GM12875 (cell line): ENCODE data around the gene PRSS36.

ENCODE experiments used
- H3K4me3 ChIP-seq: one replicate; pipeline ENCODE4 v1.5.1; 2011; ENCODE audit warnings: low read depth, low read length, control low read depth
- TF ChIP-seq, protein P1 (sequence below): IDR thresholded peaks from 2 replicates; pipeline ENCODE4 v1.5.1; 2011; ENCODE audit warnings: low read depth, mild to moderate bottlenecking, control low read depth, inconsistent platforms, low read length, moderate library complexity, borderline replicate concordance; ENCODE audit not compliant: insufficient read depth

Gene PRSS36

DNA sequence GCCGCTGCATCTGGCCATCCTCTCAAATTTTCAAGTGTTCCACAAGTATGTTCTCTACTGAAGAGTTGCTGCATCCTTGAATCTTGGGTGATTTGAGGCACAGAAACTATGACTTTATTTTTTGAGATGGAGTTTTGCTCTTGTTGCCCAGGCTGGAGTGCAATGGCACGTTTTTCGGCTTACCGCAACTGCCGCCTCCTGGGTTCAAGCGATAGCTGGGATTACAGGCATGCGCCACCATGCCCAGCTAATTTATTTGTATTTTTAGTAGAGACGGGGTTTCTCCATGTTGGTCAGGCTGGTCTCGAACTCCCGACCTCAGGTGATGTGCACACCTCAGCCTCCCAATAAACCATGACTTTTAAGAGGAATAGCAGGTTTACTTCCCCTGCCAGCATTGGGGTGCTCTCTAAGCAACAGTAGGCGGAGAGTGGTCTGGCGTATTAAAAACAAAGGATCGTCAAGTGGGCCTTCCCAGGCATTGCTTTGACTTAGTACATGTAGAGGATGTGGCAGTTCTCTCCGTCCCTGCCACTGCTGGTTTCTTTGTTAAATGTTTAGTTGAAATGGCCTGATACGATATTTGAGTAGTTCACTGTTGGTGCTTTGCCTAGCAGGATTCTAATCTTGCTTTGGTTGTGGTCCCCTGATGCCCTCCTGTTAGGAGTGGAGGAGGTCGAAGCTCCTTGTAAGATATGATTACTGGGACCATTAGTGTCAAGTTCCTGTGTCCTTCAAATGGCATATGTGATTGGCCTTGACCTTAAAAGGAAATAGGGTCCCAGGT lies 43.2 kb upstream of the PRSS36 start:
- H3K4me3 ChIP-seq: no peak overlapping the region
- TF ChIP-seq, protein P1, sequence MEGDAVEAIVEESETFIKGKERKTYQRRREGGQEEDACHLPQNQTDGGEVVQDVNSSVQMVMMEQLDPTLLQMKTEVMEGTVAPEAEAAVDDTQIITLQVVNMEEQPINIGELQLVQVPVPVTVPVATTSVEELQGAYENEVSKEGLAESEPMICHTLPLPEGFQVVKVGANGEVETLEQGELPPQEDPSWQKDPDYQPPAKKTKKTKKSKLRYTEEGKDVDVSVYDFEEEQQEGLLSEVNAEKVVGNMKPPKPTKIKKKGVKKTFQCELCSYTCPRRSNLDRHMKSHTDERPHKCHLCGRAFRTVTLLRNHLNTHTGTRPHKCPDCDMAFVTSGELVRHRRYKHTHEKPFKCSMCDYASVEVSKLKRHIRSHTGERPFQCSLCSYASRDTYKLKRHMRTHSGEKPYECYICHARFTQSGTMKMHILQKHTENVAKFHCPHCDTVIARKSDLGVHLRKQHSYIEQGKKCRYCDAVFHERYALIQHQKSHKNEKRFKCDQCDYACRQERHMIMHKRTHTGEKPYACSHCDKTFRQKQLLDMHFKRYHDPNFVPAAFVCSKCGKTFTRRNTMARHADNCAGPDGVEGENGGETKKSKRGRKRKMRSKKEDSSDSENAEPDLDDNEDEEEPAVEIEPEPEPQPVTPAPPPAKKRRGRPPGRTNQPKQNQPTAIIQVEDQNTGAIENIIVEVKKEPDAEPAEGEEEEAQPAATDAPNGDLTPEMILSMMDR: no peak

DNA sequence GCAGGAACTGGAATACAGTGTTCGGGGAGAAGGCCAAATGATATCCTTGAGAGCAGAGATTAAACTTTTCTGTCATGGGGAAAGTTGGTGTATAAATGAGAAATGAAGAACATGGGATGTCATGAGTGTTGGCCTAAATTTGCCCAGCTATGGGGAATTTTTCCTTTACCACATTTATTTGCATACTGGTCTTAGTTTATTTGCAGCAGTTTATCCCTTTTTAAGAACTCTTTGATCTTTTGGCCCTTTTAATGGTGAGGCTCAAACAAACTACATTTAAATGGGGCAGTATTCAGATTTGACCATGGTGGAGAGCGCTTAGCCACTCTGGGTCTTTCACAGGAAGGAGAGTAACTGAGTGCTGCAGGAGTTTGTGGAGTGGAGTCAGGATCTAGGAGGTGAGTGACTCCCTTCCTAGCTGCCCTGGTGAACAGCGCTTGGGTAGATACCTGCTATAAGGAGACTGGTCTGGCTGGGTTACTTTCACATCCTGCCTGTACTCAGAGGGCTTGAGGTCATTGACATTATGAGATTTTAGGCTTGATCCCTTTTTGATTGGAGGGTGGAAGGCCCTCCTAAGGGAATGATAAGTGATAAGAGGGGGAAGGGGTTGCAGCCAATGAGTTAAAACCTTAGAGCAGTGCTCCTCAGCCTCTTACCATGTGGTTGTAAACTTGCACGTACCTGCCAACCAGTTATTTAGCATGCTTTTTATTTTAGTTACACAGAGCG lies 42.0 kb upstream of the PRSS36 start:
- H3K4me3 ChIP-seq: no peak overlapping the region
- TF ChIP-seq, protein P1: no peak

DNA sequence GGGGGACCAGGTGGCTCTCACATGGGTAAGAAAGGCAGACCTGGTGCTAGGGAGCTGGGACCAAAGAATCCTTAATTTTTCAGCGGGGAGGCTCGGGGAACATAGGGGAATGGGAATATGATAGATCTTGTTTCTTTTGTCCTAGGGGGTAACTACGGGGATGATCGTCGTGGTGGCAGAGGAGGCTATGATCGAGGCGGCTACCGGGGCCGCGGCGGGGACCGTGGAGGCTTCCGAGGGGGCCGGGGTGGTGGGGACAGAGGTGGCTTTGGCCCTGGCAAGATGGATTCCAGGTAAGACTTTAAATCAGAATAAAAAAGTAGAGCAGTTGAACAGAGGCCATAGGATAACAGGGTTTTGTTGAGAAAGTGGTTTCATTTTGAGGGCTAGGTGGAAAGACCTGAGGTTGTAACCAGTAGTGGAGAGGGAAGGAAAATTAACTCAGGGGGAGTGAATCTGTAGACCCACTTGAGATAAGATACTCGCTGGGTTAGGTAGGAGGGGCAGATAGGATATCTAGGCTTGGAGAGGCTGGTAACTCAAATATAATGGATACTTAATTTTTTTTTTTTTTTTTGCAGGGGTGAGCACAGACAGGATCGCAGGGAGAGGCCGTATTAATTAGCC lies 41.1 kb upstream of the PRSS36 start:
- TF ChIP-seq, protein P1: no peak

DNA sequence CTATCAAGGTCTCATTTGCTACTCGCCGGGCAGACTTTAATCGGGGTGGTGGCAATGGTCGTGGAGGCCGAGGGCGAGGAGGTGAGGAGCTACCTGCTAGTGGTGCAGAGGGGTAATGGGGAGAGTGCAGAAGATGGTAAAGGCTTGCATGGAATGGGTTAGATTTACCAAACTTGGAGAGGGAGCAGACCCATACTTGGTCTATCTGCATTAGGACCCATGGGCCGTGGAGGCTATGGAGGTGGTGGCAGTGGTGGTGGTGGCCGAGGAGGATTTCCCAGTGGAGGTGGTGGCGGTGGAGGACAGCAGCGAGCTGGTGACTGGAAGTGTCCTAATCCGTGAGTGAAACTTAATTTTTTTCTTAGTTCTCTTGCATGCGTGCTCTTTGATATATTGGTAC lies 40.2 kb upstream of the PRSS36 start:
- TF ChIP-seq, protein P1: no peak
- H3K4me3 ChIP-seq: no peak overlapping the region

More for the DNA sequence above, 41.1 kb upstream of the PRSS36 start:
- no peak overlapping the region for H3K4me3 ChIP-seq

DNA sequence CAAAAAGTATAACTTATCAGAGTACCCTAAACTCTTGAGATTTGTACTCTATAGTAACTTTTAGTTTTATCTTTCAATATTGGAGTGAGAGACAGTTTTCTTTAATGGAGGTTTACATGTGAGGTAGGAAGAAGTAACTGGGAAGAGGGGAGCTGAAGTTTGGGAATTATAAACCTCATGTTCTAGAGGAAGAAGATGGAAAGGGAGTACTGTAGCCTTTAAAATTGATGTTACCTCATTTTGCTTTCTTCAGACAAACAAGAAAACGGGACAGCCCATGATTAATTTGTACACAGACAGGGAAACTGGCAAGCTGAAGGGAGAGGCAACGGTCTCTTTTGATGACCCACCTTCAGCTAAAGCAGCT lies 39.5 kb upstream of the PRSS36 start:
- no peak overlapping the region for H3K4me3 ChIP-seq
- TF ChIP-seq, protein P1: no peak

DNA sequence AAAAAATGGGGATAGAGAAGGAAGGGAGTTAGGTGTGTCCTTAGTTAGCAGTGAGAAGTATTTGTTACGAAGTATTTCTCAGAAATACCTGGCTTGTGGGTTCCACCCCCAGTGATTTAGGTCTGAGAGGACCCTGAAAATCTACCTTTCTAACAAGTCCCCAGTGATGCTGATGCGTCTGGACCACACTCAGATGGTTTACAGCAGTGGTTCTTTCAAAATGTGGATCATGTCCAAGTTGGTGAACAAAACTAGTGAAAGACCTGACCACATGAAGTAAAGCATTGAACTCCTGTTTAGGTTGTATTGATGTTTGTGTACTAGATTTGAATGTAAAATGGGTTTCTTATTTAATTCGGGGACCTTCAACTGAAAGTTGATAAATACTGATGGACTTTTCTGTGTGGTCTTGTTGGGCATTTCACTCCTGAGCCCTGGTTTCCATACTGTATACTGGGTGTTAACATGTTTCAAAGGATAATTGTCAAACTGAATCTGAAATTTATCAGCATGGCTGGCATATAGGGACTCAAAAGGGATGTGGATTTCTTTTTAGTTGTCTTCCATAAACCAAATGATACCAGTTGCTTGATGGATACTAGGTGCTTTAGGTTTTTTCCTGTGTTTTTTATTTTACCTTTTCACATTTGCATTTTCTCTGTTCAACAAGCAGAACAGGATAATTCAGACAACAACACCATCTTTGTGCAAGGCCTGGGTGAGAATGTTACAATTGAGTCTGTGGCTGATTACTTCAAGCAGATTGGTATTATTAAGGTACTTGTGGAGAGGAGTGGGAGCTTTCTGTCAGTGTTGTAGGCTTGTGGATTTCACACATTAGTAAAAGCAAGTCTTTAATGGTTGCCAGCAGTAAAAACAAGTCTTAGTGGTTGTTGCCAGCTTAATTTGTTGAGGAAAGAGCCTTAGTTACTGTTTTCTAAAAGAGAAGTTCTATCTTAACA lies 38.9 kb upstream of the PRSS36 start:
- TF ChIP-seq, protein P1: no peak
- no peak overlapping the region for H3K4me3 ChIP-seq
